H1 (cell line): ENCODE measurements around the gene HTD2. TPM values are rescaled to one million over a fixed set of nuclear protein-coding genes. Genes with fewer than 3 reads are reported as not detected.

Experiments used
- CTCF ChIA-PET: fragments of 300-600 bp; sonication (Branson Sonifier 250); formaldehyde crosslinking; loops from one replicate; lab custom pipeline; 2021; ENCODE audit not compliant: partially characterized antibody; lab: Charles Lee
- POLR2A ChIA-PET: fragments of 300-600 bp; sonication (Branson Sonifier 250); formaldehyde crosslinking; loops from one replicate; lab custom pipeline; 2021; ENCODE audit warnings: inconsistent platforms; ENCODE audit not compliant: partially characterized antibody; lab: Charles Lee
- DNase-seq, 2 experiments: peaks; one replicate each; pipeline versions ENCODE4 v3.0.0 to v3.0.0-alpha.2; 2010 to 2022; ENCODE audit warnings: low spot score in 2 of 2, low read depth in 1 of 2, mixed read lengths in 1 of 2
- FAIRE-seq: peaks from 2 replicates; lab custom pipeline; 2011; peaks lifted over from hg19 to GRCh38; lab: Jason Lieb, UNC
- H2AFZ ChIP-seq: 2 replicates; pipeline ENCODE4 v1.8.1; 2012; ENCODE audit warnings: low read length, inconsistent platforms
- H2AK5ac ChIP-seq: 2 replicates; pipeline ENCODE4 v1.6.1; 2013; ENCODE audit warnings: low read depth, low read length
- H2BK120ac ChIP-seq: replicated peaks from 2 replicates; pipeline ENCODE3; 2013; ENCODE audit warnings: low read depth, low read length, inconsistent platforms
- H2BK12ac ChIP-seq: 2 replicates; pipeline ENCODE4 v1.6.1; 2013; ENCODE audit warnings: low read depth, low read length
- H2BK15ac ChIP-seq: 2 replicates; pipeline ENCODE4 v1.6.1; 2013; ENCODE audit warnings: low read length
- H2BK20ac ChIP-seq: 2 replicates; pipeline ENCODE4 v1.6.1; 2013; ENCODE audit warnings: low read length
- H2BK5ac ChIP-seq: 2 replicates; pipeline ENCODE4 v1.6.1; 2013; ENCODE audit warnings: low read depth, low read length
- H3K14ac ChIP-seq: 2 replicates; pipeline ENCODE4 v1.6.1; 2013; ENCODE audit warnings: inconsistent platforms; ENCODE audit not compliant: insufficient read length
- H3K18ac ChIP-seq: 2 replicates; pipeline ENCODE4 v1.6.1; 2013; ENCODE audit warnings: low read length; ENCODE audit errors: extremely low read depth
- H3K23ac ChIP-seq: 2 replicates; pipeline ENCODE4 v1.6.1; 2013; ENCODE audit warnings: inconsistent platforms; ENCODE audit not compliant: insufficient read length
- H3K23me2 ChIP-seq: 2 replicates; pipeline ENCODE4 v1.6.1; 2013; ENCODE audit warnings: low read depth, low read length
- H3K27ac ChIP-seq: 2 replicates; pipeline ENCODE4 v1.6.1; 2011; ENCODE audit warnings: low read depth, low read length, inconsistent platforms
- H3K27me3 ChIP-seq, 4 experiments: replicated peaks in 1 of 4; 1 replicate in 1 of 4; 2 replicates in 3 of 4; pipeline versions ENCODE4 v1.6.1 to v1.8.1; 2011 to 2013; ENCODE audit warnings: low read length in 3 of 4, mild to moderate bottlenecking in 3 of 4, inconsistent platforms in 2 of 4, mixed read lengths in 2 of 4, moderate library complexity in 1 of 4; ENCODE audit not compliant: control insufficient read depth in 3 of 4, insufficient read depth in 3 of 4; ENCODE audit errors: extremely low read depth in 1 of 4
- H3K36me3 ChIP-seq, 4 experiments: 2 replicates each; pipeline versions ENCODE4 v1.6.1 to v1.8.1; 2011 to 2013; ENCODE audit warnings: mild to moderate bottlenecking in 4 of 4, low read length in 3 of 4, moderate library complexity in 2 of 4, control low read depth in 1 of 4, inconsistent platforms in 1 of 4; ENCODE audit not compliant: insufficient read depth in 4 of 4, control insufficient read depth in 2 of 4
- H3K4ac ChIP-seq: replicated peaks from 2 replicates; pipeline ENCODE3; 2013; ENCODE audit warnings: low read length, low read depth, mixed read lengths, inconsistent platforms; ENCODE audit not compliant: insufficient read length
- H3K4me1 ChIP-seq, 4 experiments: replicated peaks in 1 of 4; 1 replicate in 1 of 4; 2 replicates in 3 of 4; pipeline versions ENCODE4 v1.6.1 to v1.8.1; 2011 to 2013; ENCODE audit warnings: low read length in 3 of 4, inconsistent platforms in 2 of 4, mixed read lengths in 1 of 4; ENCODE audit not compliant: insufficient read depth in 4 of 4, control insufficient read depth in 3 of 4
- H3K4me2 ChIP-seq, 2 experiments: 2 replicates each; pipeline versions ENCODE4 v1.6.1 to v1.8.1; 2011 to 2013; ENCODE audit warnings: low read depth in 2 of 2, low read length in 2 of 2, control low read depth in 1 of 2, inconsistent platforms in 1 of 2, mild to moderate bottlenecking in 1 of 2; ENCODE audit not compliant: insufficient read depth in 1 of 2
- H3K4me3 ChIP-seq, 4 experiments: fragments of 200-600, 300-600 bp in 1 of 4; sonication (generic), shearing (Covaris generic), sonication (Bioruptor Twin) in 1 of 4; 2 replicates each; pipeline versions ENCODE4 v1.5.1 to v1.8.1; 2011 to 2016; ENCODE audit warnings: low read length in 4 of 4, low read depth in 3 of 4, control low read depth in 2 of 4, inconsistent platforms in 2 of 4, mild to moderate bottlenecking in 2 of 4, mixed read lengths in 1 of 4, moderate library complexity in 1 of 4; ENCODE audit not compliant: insufficient read depth in 2 of 4; ENCODE audit errors: extremely low read depth in 1 of 4
- H3K56ac ChIP-seq: replicated peaks from 2 replicates; pipeline ENCODE3; 2013; ENCODE audit warnings: low read depth, mild to moderate bottlenecking, mixed read lengths, low read length, inconsistent platforms; ENCODE audit not compliant: insufficient read length
- H3K79me1 ChIP-seq: 2 replicates; pipeline ENCODE4 v1.6.1; 2013; ENCODE audit warnings: low read depth, low read length, control low read depth
- H3K79me2 ChIP-seq, 2 experiments: 2 replicates each; pipeline versions ENCODE4 v1.6.1 to v1.8.1; 2012 to 2013; ENCODE audit warnings: low read length in 2 of 2, mild to moderate bottlenecking in 2 of 2, inconsistent platforms in 1 of 2; ENCODE audit not compliant: insufficient read depth in 2 of 2, control insufficient read depth in 1 of 2
- H3K9ac ChIP-seq, 4 experiments: replicated peaks in 1 of 4; 1 replicate in 1 of 4; 2 replicates in 3 of 4; pipeline versions ENCODE4 v1.6.1 to v1.8.1; 2011 to 2013; ENCODE audit warnings: low read depth in 3 of 4, low read length in 3 of 4, control low read depth in 2 of 4, mild to moderate bottlenecking in 2 of 4, moderate library complexity in 2 of 4, inconsistent platforms in 1 of 4; ENCODE audit errors: extremely low read depth in 1 of 4
- H3K9me3 ChIP-seq, 2 experiments: 2 replicates each; pipeline versions ENCODE4 v1.6.1 to v1.8.1; 2012 to 2013; ENCODE audit warnings: mild to moderate bottlenecking in 2 of 2, moderate library complexity in 2 of 2, control low read depth in 1 of 2, inconsistent platforms in 1 of 2, low read depth in 1 of 2, low read length in 1 of 2, mixed read lengths in 1 of 2; ENCODE audit not compliant: insufficient read depth in 2 of 2
- H4K20me1 ChIP-seq, 2 experiments: replicated peaks in 1 of 2; 2 replicates each; pipeline versions ENCODE3 to v1.8.1; 2011 to 2013; ENCODE audit warnings: inconsistent platforms in 2 of 2, low read length in 2 of 2, mild to moderate bottlenecking in 1 of 2; ENCODE audit not compliant: insufficient read depth in 2 of 2, control insufficient read depth in 1 of 2
- H4K5ac ChIP-seq: 2 replicates; pipeline ENCODE4 v1.6.1; 2013; ENCODE audit warnings: low read length, low read depth, mixed read lengths, inconsistent platforms; ENCODE audit not compliant: insufficient read length
- H4K8ac ChIP-seq: 2 replicates; pipeline ENCODE4 v1.8.0; 2013; ENCODE audit warnings: mild to moderate bottlenecking, moderate library complexity, low read length, inconsistent platforms; ENCODE audit not compliant: insufficient read depth; ENCODE audit errors: extremely low read depth
- H4K91ac ChIP-seq: replicated peaks from 2 replicates; pipeline ENCODE3; 2013; ENCODE audit warnings: low read length, mixed read lengths, inconsistent platforms; ENCODE audit not compliant: insufficient read length
- EZH2 ChIP-seq: fragments of 200-600 bp; sonication (generic); IDR thresholded peaks from 2 replicates; pipeline ENCODE4 v1.7.1; 2012; ENCODE audit warnings: low read depth, mild to moderate bottlenecking, moderate library complexity, low read length, inconsistent platforms; ENCODE audit not compliant: severe bottlenecking
- HDAC2 ChIP-seq, 2 experiments: fragments of 300-600 bp in 1 of 2; sonication (generic) in 1 of 2; IDR thresholded peaks; 2 replicates each; pipeline ENCODE4 v1.6.1; 2011 to 2012; ENCODE audit warnings: low read depth in 2 of 2, low read length in 2 of 2, mild to moderate bottlenecking in 2 of 2, moderate library complexity in 2 of 2, borderline replicate concordance in 1 of 2, inconsistent platforms in 1 of 2
- SRF ChIP-seq: IDR thresholded peaks from 2 replicates; pipeline ENCODE4 v1.6.1; 2011; ENCODE audit warnings: mild to moderate bottlenecking, low read depth, low read length, moderate library complexity
- SUZ12 ChIP-seq: fragments of 200-600 bp; sonication (generic); IDR thresholded peaks from 2 replicates; pipeline ENCODE4 v1.6.1; 2012; ENCODE audit warnings: mild to moderate bottlenecking, inconsistent platforms, low read length, moderate library complexity, mixed read lengths
- WGBS, 2 experiments: shearing (Covaris generic) in 1 of 2; methylation state at CpG; one replicate each; pipeline versions ENCODE4 v1.1.6 to v1.1.7; 2013 to 2015; ENCODE audit warnings: low lambda C conversion rate in 2 of 2, mixed read lengths in 2 of 2, inconsistent platforms in 1 of 2, low coverage in 1 of 2, missing lambda C conversion rate in 1 of 2; ENCODE audit not compliant: insufficient replicate concordance in 2 of 2, insufficient coverage in 1 of 2, insufficient read length in 1 of 2; ENCODE audit errors: extremely low coverage in 1 of 2, missing lambda C conversion rate in 1 of 2; 5-methylcytosine and 5-hydroxymethylcytosine counted together
- polyA plus RNA-seq, 7 experiments: library from polyadenylated mRNA; depleted of rRNA in 3 of 7; stranded (reverse) in 5 of 7; unstranded in 2 of 7; fragments of >200 nt in 5 of 7; fragments of 200-250 nt in 2 of 7; gene quantifications; 1 replicate in 5 of 7; 2 replicates in 1 of 7; 4 replicates in 1 of 7; pipeline versions ENCODE4 v1.2.1 to v1.2.3, GENCODE V29; 2011 to 2013; ENCODE audit warnings: missing spikeins in 2 of 7, mixed read lengths in 2 of 7
- total RNA-seq: library from RNA; stranded (reverse); fragmentation: NEBNext Ultra II Directional; extraction: Animal tissue kit (Norgen Biotek cat#: 25700); gene quantifications from 2 replicates; pipeline ENCODE4 v1.2.1, GENCODE V29; 2021

Gene HTD2
- total and polyA plus RNA-seq, 2 of the 8 experiments (the other 6 are each of a cell fraction or from before 2014, with no cell fraction given), result 8.8 to 10.8 TPM

DNA sequence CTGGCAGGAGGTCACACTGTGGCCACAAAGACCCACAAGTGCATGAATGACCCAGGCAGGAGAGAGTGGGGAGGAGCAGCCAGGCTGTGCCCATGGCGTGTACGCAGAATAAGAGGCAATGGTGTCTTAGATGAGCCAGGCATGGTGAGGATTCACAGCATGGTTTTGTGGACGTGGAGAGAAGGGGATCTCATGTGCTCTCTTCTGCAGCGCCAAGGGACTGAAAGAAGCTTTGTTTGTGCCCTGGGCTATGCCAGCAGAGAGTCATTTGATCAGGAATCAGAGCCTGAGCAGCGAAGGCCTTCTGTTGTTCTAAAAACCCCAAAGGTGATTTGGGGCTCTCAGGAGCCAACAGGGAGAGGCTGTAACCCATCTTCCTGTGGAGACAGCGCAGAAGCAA is 19.0 kb upstream of the HTD2 start:
- Histone ChIP-seq H3K9me3 (peaks cover 0 to 7% of the 10 kb centered on the region in 2 experiments; a peak in 1 of 4 replicates), H3K4me3 (no peak overlapping the region), H4K5ac (no peak overlapping the region), H3K4me1 (no peaks in the 10 kb centered on the region), H3K14ac (no peak overlapping the region), H2BK5ac (no peak overlapping the region), H3K79me2 (no peaks in the 10 kb centered on the region), H3K4ac (no peak overlapping the region), H2BK20ac (no peak overlapping the region), H2BK120ac (no peak overlapping the region), H3K56ac (no peak overlapping the region), H2AFZ (no peak overlapping the region), H4K8ac (no peak overlapping the region; the same call in 1 of the 2 replicates), H3K36me3 (no peaks in the 10 kb centered on the region), H3K27ac (no peak overlapping the region), H3K18ac (no peak overlapping the region), H4K20me1 (no peaks in the 10 kb centered on the region), H3K9ac (no peak overlapping the region), H3K27me3 (no peaks in the 10 kb centered on the region), H3K23me2 (peaks cover 1% of the 10 kb centered on the region; the same call in 1 of the 2 replicates), H3K79me1 (no peaks in the 10 kb centered on the region), H3K4me2 (no peak overlapping the region), H2BK12ac (no peak overlapping the region), H4K91ac (no peak overlapping the region), H2AK5ac (no peak overlapping the region), H3K23ac (no peak overlapping the region), H2BK15ac (no peak overlapping the region)
- no peak for TF ChIP-seq EZH2
- TF ChIP-seq SUZ12, result no peak
- no peak for TF ChIP-seq HDAC2 (IDR thresholded peaks at IDR 0.05; ENCODE audit: borderline replicate concordance in 1 of 2, low read depth in 2 of 2, low read length in 2 of 2)
- TF ChIP-seq SRF, result no peak
- ChIA-PET CTCF (interaction anchor here (0.9 to 1.1 kb wide), 4 partner anchors 15 to 70 kb away, joined by 3 to 4 read pairs (median 3); partner anchors contain the start of genes HTD2 and RPP14), POLR2A (no interaction called here)
- DNase-seq, result no peak
- FAIRE-seq, result no peak
- WGBS, 2 experiments, result 85% methylated on average over 6 of the region's 6 CpGs; no CpG with 5 or more reads in 1 of the 2 experiments
